Ectodermal cell (in vitro differentiated cells): ENCODE measurements around the gene CFAP61.
A peak's percentile ranks its signal among the peaks of the same experiment; 100 is the strongest.
"Not testable (repeated sequence)": the region's sequence is repeated elsewhere in the genome, so short reads cannot be mapped to it uniquely, and the experiment has no call there.

Experiments used
- H3K27ac ChIP-seq: 2 replicates; pipeline ENCODE4 v1.7.0; 2013; ENCODE audit warnings: mild to moderate bottlenecking, low read depth, low read length; ENCODE audit not compliant: insufficient read depth, poor library complexity, severe bottlenecking
- H3K27me3 ChIP-seq: 2 replicates; pipeline ENCODE4 v1.7.0; 2013; ENCODE audit warnings: mild to moderate bottlenecking, low read length; ENCODE audit not compliant: insufficient read depth, control insufficient read depth, poor library complexity, severe bottlenecking
- H3K36me3 ChIP-seq: one replicate; pipeline ENCODE4 v1.7.0; 2013; ENCODE audit warnings: low read length; ENCODE audit not compliant: control insufficient read depth, insufficient read depth
- H3K4me1 ChIP-seq: one replicate; pipeline ENCODE4 v1.7.0; 2013; ENCODE audit warnings: low read length; ENCODE audit not compliant: control insufficient read depth, insufficient read depth
- H3K4me3 ChIP-seq: 2 replicates; pipeline ENCODE4 v1.7.0; 2013; ENCODE audit warnings: low read depth, low read length, control low read depth; ENCODE audit not compliant: insufficient read depth
- H3K9me3 ChIP-seq: 2 replicates; pipeline ENCODE4 v1.7.0; 2013; ENCODE audit warnings: mild to moderate bottlenecking, low read length, moderate library complexity; ENCODE audit not compliant: control insufficient read depth
- WGBS, 2 experiments: methylation state at CpG; one replicate each; pipeline ENCODE4 v1.1.7; 2013; ENCODE audit warnings: missing lambda C conversion rate in 2 of 2; 5-methylcytosine and 5-hydroxymethylcytosine counted together

The CFAP61 gene

DNA sequence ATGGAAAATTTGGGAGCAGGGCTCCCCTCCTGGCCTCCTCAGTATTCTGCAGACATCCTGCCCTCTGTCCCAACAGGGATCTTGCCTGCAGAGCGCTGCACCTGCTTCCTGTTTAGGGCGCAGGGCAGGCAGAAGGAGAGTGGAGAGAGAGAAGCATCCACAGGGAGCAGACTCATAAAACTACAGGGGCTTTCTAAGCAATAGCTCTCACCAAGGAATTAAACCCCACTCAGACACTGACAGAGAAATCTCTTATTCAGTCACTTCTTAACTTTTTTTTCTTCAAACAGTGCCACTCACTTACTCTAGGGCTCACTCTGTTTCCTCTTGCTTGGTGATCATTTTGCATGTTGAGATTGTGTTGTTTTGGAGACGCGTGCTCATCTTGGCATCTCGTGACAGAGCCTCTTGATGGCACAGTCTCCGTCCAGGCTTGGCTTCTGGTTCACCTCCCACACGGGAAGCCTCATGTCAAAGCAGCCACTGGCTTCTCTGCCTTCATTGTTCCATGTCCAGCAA lies 162.5 kb downstream of the CFAP61 start:
- H3K36me3 ChIP-seq = no peaks in the 10 kb centered on the region
- 82 to 84% methylated on average over 7 of the region's 7 CpGs for WGBS, 2 experiments
- H3K4me1 ChIP-seq = peaks cover 36% of the 10 kb centered on the region
- no peak overlapping the region for H3K4me3 ChIP-seq
- peaks cover 10% of the 10 kb centered on the region for H3K9me3 ChIP-seq
- no peak overlapping the region for H3K27ac ChIP-seq
- H3K27me3 ChIP-seq = no peaks in the 10 kb centered on the region

DNA sequence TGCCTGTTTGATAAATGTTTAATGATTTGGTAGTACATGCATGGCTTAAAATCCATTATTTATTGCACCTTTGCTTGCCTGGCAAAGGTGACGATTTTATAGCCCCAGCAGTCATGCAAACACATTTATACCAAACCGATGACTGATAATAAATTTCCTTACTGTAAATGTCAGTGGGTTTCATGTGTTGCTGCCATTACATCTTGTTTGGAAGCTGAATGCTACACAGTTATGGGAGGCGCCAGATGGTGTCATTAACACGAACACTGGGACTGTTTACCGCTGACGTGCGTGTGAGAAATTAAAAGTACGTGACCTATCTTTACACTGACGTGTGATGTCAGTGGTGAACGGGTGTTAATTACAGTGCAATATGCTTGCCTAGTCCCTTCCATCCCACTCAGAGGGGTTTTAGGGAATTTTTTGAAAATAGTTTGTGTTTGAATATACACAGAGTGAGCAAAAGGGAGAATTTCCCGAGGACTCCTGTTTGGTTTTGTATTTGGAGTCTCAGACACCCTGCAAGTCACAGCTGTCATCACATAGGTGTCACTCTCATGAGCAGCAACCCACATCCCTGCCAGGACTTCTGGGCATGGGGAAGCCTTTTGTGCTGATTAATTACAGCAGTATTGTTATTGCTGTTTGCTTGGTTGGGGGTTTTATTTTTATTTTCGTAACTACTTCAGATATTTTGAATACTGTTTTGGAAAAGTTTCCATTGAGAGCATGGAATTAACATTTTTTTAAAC lies 163.8 kb downstream of the CFAP61 start:
- WGBS, 2 experiments = 93 to 94% methylated on average over 11 to 12 of the region's 12 CpGs
- no peak overlapping the region for H3K27ac ChIP-seq
- peaks cover 36% of the 10 kb centered on the region for H3K4me1 ChIP-seq
- H3K36me3 ChIP-seq = no peaks in the 10 kb centered on the region
- no peaks in the 10 kb centered on the region for H3K27me3 ChIP-seq
- no peak overlapping the region for H3K4me3 ChIP-seq
- peaks cover 10% of the 10 kb centered on the region for H3K9me3 ChIP-seq

DNA sequence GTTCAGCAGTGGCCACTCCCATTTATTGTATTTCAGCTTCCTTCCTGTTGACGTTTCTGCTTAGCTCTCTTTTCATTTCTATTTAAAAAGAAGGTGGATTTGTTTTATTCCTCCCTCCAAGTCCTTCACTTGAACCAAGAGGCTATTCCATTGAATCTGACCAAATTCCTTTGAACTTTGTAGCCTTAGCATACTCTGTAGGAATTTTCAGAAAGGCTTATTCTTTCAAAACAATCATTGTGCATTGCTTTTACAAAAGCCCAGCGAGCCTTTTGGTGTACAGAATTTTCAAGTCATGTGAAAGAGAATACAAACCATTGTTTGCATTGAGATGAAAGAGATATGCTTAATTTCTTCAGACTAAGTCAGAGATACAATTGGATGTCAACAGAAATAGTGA lies 164.6 kb downstream of the CFAP61 start:
- Histone ChIP-seq H3K27me3 (no peaks in the 10 kb centered on the region), H3K27ac (peak overlapping the region; percentile 19), H3K4me1 (peaks cover 36% of the 10 kb centered on the region), H3K4me3 (no peak overlapping the region), H3K36me3 (no peaks in the 10 kb centered on the region), H3K9me3 (peaks cover 10% of the 10 kb centered on the region)
- 79% methylated on average over 2 of the region's 2 CpGs for WGBS, 2 experiments

DNA sequence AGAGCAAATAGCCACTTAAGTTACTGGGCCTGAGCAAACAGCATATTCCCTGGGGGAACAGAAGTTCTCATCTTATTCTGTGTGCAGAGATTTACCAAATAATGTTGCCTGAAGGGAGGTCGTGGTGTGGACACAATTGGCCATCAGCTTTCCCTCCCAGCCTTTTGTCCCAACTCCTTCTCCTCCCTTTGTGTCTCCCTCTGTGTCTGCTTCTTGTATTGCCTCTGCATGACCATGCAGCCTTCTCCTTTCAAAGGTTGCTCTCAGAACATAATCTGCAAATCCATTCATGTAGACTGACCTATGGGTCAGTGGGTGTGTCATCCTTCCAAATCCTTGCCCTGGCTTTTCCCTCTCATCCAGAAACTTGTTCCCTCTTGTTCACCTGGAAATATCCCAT lies 165.3 kb downstream of the CFAP61 start:
- Histone ChIP-seq H3K4me1 (peaks cover 34% of the 10 kb centered on the region), H3K9me3 (peaks cover 10% of the 10 kb centered on the region), H3K27me3 (no peaks in the 10 kb centered on the region), H3K36me3 (no peaks in the 10 kb centered on the region), H3K4me3 (no peak overlapping the region), H3K27ac (peak overlapping the region; percentile 68)
- WGBS, 2 experiments = 0 to 15% methylated on average over 1 of the region's 1 CpG

DNA sequence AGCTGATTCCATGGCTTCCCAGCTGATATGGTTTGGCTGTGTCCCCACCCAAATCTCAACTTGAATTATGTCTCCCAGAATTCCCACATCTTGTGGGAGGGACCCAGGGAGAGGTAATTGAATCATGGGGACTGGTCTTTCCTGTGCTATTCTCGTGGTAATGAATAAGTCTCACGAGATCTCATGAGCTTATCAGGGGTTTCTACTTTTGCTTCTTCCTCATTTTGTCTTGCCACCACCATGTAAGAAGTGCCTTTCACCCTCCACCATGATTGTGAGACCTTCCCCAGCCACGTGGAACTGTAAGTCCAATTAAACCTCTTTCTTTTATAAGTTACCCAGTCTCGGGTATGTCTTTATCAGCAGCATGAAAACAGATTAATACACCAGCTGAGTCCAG lies 165.8 kb downstream of the CFAP61 start:
- H3K27me3 ChIP-seq, H3K9me3 ChIP-seq, H3K27ac ChIP-seq, H3K36me3 ChIP-seq, H3K4me3 ChIP-seq: not testable (repeated sequence)
- peaks cover 30% of the 10 kb centered on the region for H3K4me1 ChIP-seq
- WGBS, 2 experiments = 93% methylated on average over 4 of the region's 4 CpGs

DNA sequence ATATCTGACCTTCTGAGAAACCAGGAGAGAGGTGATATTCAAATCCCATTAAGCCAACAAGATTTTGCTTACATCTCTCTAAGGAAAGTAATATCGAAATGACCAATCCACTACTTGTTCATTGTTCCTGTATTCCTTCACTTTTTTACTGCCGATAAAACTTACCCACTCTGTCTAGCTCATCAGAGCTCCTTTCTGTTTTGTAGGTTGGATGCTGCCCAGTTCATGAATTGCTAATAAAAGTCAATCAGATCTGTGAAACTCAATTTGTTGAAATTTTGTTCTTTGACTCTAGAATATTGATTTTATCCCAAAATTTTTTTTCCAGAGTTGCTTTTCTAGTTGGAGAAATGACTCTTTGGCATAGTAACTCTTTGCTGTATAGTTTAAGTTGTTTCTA lies 166.7 kb downstream of the CFAP61 start:
- no peak overlapping the region for H3K4me3 ChIP-seq
- H3K9me3 ChIP-seq = peaks cover 10% of the 10 kb centered on the region
- H3K27ac ChIP-seq = no peak overlapping the region
- no peaks in the 10 kb centered on the region for H3K36me3 ChIP-seq
- no peaks in the 10 kb centered on the region for H3K27me3 ChIP-seq
- H3K4me1 ChIP-seq = peaks cover 26% of the 10 kb centered on the region
- WGBS, 2 experiments = 95 to 98% methylated on average over 2 of the region's 2 CpGs

DNA sequence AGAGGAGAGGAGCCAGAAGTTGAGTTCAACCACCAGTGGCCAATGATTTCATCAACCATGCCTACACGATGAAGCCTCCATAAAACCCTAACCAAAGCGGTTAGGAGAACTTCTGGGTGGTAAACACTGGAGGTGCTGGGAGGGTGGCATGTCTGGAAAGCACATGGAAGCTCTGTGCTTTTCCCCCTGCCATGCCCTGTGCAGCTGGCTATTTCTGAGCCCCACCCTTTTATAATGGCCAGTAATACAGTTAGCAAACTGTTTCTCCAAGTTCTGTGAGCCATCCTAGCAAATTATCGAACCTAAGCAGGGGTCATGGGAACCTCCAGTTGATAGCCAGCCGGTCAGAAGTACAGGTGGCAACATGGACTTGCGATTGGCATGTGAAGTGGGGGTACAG lies 167.8 kb downstream of the CFAP61 start:
- Histone ChIP-seq H3K4me3 (no peak overlapping the region), H3K36me3 (no peaks in the 10 kb centered on the region), H3K9me3 (peaks cover 10% of the 10 kb centered on the region), H3K4me1 (peaks cover 18% of the 10 kb centered on the region), H3K27ac (no peak overlapping the region), H3K27me3 (no peaks in the 10 kb centered on the region)
- WGBS, 2 experiments = 94 to 96% methylated on average over 5 of the region's 5 CpGs

DNA sequence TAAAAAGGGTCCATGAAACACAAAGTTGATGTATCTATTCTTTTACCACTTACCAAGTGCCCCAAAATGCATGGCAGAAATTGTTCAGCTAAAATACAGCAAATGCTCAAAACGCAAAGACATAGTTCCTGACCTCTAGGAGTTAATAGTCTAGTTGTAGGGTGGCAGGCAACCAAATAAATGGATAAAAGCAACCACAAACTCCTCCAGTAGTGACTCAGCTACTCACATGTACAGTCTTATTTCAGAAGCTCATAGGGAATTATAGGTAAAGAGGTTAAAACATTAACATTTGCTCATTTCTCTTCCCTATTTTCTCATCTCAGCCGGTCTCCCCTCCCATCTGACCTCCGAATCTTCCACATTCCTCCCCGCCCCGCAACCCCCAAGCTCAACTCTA lies 171.6 kb downstream of the CFAP61 start:
- Histone ChIP-seq H3K36me3 (no peaks in the 10 kb centered on the region), H3K27me3 (no peaks in the 10 kb centered on the region), H3K27ac (no peak overlapping the region), H3K9me3 (peaks cover 4% of the 10 kb centered on the region), H3K4me1 (peaks cover 7% of the 10 kb centered on the region), H3K4me3 (no peak overlapping the region)
- 93 to 95% methylated on average over 5 of the region's 5 CpGs for WGBS, 2 experiments

DNA sequence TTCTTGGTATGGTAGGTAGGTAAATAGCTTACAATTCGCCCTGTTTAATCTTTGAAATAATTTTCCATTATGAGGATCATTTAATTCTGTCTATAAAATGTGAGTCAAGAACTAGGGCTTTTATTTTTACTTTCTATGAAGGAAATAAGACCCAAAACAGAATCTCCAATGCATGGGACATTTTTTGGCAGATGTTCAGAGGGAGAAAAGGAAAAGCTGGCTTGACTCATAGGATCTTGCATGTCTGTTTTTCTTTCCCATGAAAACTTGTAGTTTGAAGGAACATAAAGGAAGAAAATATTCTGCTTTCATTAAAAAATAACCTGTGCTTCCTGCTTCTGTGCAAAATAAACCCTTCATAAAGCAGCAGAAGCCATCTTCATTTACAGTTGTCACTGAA lies 172.5 kb downstream of the CFAP61 start:
- Histone ChIP-seq H3K4me3 (no peak overlapping the region), H3K9me3 (no peaks in the 10 kb centered on the region), H3K27me3 (no peaks in the 10 kb centered on the region), H3K36me3 (no peaks in the 10 kb centered on the region), H3K4me1 (peaks cover 7% of the 10 kb centered on the region), H3K27ac (no peak overlapping the region)
- WGBS, 2 experiments = 100% methylated on average over 1 of the region's 1 CpG; no CpG with 5 or more reads in 1 of the 2 experiments

DNA sequence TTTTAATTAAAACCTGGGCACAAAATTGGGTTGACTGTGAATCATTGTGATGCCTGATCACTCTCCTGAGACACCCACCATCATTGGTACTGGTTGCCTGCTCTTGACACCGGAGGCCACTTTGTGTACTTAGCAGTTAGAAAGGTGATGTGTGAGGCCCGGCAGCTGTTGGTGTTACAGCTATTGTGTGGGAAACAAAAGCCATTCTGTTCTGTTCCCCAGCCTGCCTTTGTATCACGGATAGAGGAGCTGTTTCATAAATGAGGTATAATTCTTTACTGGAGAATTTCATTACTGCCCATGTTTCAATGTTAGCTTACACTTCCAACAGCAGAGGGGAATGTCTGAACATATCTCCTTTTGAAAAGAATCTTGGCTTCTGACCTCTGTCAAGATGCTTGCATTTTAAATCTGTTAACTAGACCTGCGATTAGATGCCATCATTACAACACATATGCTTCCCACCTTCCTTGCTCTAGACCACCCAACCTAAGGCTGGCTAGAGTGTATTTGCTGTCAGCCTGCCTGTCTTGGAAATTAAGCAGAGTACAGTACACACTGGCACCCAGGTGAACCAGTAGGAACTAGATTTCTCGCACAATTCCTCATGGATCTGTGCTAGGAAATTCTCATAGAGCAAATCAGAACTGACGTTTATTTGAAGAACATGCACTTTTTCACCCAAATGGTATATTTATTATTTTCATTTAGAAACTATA lies 173.2 kb downstream of the CFAP61 start:
- Histone ChIP-seq H3K36me3 (no peaks in the 10 kb centered on the region), H3K4me3 (no peak overlapping the region), H3K9me3 (no peaks in the 10 kb centered on the region), H3K27ac (no peak overlapping the region), H3K27me3 (no peaks in the 10 kb centered on the region), H3K4me1 (peaks cover 7% of the 10 kb centered on the region)
- WGBS, 2 experiments = 49 to 51% methylated on average over 6 of the region's 6 CpGs
